HFFc6 (cell line): ENCODE data around the gene CADM1. TPM values are rescaled to one million over a fixed set of nuclear protein-coding genes. Genes with fewer than 3 reads are reported as not detected.

Experiments used
- DNase-seq: peaks from one replicate; pipeline ENCODE4 v3.0.0-alpha.2; 2018
- H3K27ac Mint-ChIP-seq: 2 replicates; pipeline ENCODE4 v1.8.0; 2020; ENCODE audit warnings: mild to moderate bottlenecking, mixed read lengths
- H3K27me3 Mint-ChIP-seq: 2 replicates; pipeline ENCODE4 v1.8.0; 2021; ENCODE audit warnings: mild to moderate bottlenecking, moderate library complexity, mixed read lengths; ENCODE audit not compliant: insufficient read depth
- H3K36me3 Mint-ChIP-seq: 2 replicates; pipeline ENCODE4 v1.8.0; 2021; ENCODE audit warnings: low read depth, mixed read lengths
- H3K4me1 Mint-ChIP-seq: 2 replicates; pipeline ENCODE4 v1.8.0; 2020; ENCODE audit warnings: low read depth, mixed read lengths
- H3K4me3 Mint-ChIP-seq: 2 replicates; pipeline ENCODE4 v1.8.0; 2020; ENCODE audit warnings: mild to moderate bottlenecking, moderate library complexity, mixed read lengths
- H3K9me3 Mint-ChIP-seq: 2 replicates; pipeline ENCODE4 v1.8.0; 2020; ENCODE audit warnings: mild to moderate bottlenecking, mixed read lengths
- total RNA-seq, 6 experiments: library from RNA; stranded (reverse); fragmentation: NEBNext Ultra II Directional; extraction: Animal tissue kit (Norgen Biotek cat#: 25700); gene quantifications; 2 replicates in 1 of 6; 3 replicates in 5 of 6; pipeline ENCODE4 v1.2.3, GENCODE V29; 2021
- TF ChIP-seq, protein P1 (sequence below): fragments of 200-600 bp; sonication (generic); IDR thresholded peaks from 2 replicates; pipeline ENCODE4 v1.5.0; 2021; ENCODE audit warnings: antibody characterized with exemption, mild to moderate bottlenecking

The CADM1 gene
- total RNA-seq, 6 experiments from 2014 or later, result not detected

DNA sequence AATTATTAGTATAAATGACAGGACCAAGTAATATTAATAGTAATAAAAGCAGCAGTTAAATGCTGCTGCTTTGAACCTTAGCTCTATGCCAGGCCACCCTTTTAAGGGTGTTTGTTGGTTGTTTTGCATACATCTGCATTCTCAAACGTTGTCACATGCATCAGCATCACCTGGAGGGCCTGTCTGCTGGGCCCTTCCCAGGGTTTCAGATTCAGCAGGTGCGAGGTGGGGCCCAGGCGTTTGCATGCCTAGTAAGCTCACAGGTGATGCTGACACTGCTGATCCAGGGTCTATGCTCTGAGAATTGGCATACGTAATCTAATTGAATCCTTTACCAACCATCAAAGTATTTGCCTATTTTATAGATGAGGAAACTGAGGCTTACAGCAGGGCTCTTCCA is 246.5 kb downstream of the CADM1 start:
- Mint-ChIP-seq H3K36me3 (peaks cover 7% of the 10 kb centered on the region; the same call in 1 of the 2 replicates), H3K4me1 (no peaks in the 10 kb centered on the region), H3K27ac (no peak overlapping the region), H3K9me3 (peaks cover 41% of the 10 kb centered on the region), H3K4me3 (no peak overlapping the region), H3K27me3 (no peaks in the 10 kb centered on the region; the same call in 1 of the 2 replicates)
- TF ChIP-seq, protein P1, sequence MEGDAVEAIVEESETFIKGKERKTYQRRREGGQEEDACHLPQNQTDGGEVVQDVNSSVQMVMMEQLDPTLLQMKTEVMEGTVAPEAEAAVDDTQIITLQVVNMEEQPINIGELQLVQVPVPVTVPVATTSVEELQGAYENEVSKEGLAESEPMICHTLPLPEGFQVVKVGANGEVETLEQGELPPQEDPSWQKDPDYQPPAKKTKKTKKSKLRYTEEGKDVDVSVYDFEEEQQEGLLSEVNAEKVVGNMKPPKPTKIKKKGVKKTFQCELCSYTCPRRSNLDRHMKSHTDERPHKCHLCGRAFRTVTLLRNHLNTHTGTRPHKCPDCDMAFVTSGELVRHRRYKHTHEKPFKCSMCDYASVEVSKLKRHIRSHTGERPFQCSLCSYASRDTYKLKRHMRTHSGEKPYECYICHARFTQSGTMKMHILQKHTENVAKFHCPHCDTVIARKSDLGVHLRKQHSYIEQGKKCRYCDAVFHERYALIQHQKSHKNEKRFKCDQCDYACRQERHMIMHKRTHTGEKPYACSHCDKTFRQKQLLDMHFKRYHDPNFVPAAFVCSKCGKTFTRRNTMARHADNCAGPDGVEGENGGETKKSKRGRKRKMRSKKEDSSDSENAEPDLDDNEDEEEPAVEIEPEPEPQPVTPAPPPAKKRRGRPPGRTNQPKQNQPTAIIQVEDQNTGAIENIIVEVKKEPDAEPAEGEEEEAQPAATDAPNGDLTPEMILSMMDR, result no peak
- no peak for DNase-seq

DNA sequence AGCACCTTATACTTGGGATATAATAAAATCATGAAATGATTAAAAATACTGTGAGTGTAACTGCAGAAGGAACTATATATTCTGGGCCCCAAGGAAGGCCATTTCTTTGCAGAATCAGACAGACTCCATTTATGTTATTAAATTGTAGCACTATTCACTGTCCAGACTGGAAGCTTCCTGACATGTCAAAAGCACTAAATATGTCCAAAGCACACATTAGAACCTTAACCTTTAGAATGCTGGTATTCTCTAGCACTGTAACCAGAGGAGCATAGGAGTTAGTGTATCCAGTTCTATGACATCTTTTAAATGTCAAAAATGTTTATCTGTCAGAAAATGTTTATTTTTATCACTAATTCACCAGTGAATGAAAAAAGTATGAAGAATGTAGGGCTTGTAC is 246.9 kb downstream of the CADM1 start:
- no peaks in the 10 kb centered on the region; the same call in 1 of the 2 replicates for H3K27me3 Mint-ChIP-seq

DNA sequence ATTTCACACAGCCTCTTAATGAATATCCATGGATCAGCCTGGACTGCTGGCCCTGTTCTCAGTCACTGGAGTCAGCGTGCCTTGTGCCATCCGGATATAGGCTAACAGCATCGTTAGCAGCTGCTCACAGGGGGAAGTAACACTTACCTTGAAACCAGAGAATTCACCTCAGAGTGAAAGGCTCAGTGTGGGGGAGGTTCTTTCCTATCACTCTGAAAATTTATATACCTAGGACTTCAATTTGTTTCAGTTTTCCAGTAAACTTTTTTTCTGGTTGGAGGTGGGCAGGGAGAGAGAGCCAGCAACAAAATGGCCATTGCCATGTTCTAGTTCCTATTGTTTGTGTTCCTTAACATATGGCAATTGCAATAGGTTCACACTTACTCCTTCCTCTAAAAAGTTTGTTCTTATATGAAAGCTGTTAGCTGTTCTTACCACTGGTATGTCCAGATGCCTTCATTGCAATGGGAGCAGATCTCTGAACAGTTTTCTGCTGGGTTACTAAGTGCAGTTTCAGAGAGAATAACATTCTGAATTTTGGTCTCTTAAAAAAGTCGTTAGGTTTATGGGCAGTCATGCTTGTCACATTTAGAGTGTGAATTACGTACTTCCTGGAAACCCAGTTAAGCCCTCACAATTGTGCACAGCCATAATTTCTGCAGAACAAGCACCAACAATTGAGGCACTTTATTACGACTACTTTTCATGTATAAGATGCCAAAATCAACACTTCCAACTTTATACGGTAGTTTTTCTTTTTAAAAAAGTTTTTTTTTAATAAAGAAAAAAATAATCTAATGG is 247.6 kb downstream of the CADM1 start:
- Mint-ChIP-seq H3K4me1 (no peaks in the 10 kb centered on the region), H3K36me3 (peaks cover 7% of the 10 kb centered on the region; the same call in 1 of the 2 replicates), H3K4me3 (no peak overlapping the region), H3K27ac (no peak overlapping the region), H3K9me3 (peaks cover 41% of the 10 kb centered on the region), H3K27me3 (no peaks in the 10 kb centered on the region; the same call in 1 of the 2 replicates)
- no peak for DNase-seq
- TF ChIP-seq, protein P1, result no peak

More for the DNA sequence above, 246.9 kb downstream of the CADM1 start:
- no peaks in the 10 kb centered on the region for H3K4me1 Mint-ChIP-seq
- H3K9me3 Mint-ChIP-seq, result peaks cover 41% of the 10 kb centered on the region
- H3K36me3 Mint-ChIP-seq, result peaks cover 7% of the 10 kb centered on the region; the same call in 1 of the 2 replicates
- no peak overlapping the region for H3K4me3 Mint-ChIP-seq
- no peak for DNase-seq
- no peak overlapping the region for H3K27ac Mint-ChIP-seq
- TF ChIP-seq, protein P1, result no peak

DNA sequence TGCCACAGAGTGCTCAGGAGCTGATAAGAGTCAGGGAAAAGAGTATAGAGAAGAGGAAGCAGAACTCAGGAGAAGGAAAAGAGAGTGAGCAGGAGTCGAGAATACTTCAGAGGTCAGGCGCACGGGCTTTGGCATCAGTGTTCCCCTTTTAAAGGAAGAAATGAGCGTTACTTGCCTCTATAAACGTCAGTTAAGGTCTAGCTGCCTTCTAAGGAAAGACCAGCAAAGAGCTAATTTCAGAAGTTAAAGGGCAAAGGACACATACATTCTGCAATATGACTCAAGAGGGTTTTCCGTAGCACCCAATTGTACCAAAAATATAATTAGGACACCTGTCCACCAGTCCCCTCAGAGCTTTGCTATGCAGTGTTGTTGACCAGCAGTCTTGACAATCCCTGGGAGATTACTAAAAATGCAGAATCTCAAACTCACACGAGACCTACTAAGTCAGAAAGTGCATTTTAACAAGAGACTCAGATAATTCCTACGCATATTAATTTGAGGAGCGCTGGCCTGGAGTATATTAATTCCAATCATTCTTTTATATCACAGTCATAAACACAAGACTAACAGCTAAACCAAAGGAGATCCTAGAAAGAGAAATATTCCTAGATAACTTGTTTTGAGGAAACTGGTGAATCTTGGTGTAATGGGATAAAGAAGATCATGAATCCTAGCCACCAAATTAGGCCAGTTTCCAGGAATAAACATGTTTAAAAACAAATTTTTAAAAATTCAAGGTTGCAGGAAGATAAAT is 249.0 kb downstream of the CADM1 start:
- peaks cover 38% of the 10 kb centered on the region for H3K9me3 Mint-ChIP-seq
- TF ChIP-seq, protein P1, result no peak
- H3K36me3 Mint-ChIP-seq, result peaks cover 5% of the 10 kb centered on the region; the same call in 1 of the 2 replicates
- no peak for DNase-seq
- no peak overlapping the region for H3K27ac Mint-ChIP-seq
- H3K27me3 Mint-ChIP-seq, result no peaks in the 10 kb centered on the region; the same call in 1 of the 2 replicates
- no peak overlapping the region for H3K4me3 Mint-ChIP-seq
- H3K4me1 Mint-ChIP-seq, result no peaks in the 10 kb centered on the region

DNA sequence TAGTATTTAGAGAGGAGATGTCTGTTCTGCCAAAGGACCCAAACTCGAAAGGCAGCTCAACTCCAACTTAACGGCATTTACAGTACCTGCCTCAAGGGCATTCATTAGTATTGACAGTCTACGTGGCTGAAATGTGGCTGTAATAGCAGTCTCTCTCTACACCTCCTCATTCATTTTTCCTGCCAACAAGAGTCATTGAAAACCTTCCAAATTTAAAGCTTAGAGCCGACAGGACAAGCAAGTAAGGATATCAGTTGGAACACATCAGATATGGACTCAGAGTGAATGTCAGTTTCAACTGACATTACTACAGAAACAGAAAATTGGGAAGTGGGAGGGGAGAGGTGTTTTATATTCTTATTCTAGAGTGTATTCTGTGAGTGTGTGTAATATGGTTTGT is 253.1 kb downstream of the CADM1 start:
- H3K9me3 Mint-ChIP-seq, result peaks cover 29% of the 10 kb centered on the region
- H3K4me3 Mint-ChIP-seq, result no peak overlapping the region
- no peaks in the 10 kb centered on the region for H3K4me1 Mint-ChIP-seq
- no peak for DNase-seq
- H3K27me3 Mint-ChIP-seq, result no peaks in the 10 kb centered on the region
- H3K27ac Mint-ChIP-seq, result no peak overlapping the region
- TF ChIP-seq, protein P1, result no peak
- no peaks in the 10 kb centered on the region for H3K36me3 Mint-ChIP-seq
